ENCODE results near the gene IGSF3.

- TF ChIP-seq, protein P1, sequence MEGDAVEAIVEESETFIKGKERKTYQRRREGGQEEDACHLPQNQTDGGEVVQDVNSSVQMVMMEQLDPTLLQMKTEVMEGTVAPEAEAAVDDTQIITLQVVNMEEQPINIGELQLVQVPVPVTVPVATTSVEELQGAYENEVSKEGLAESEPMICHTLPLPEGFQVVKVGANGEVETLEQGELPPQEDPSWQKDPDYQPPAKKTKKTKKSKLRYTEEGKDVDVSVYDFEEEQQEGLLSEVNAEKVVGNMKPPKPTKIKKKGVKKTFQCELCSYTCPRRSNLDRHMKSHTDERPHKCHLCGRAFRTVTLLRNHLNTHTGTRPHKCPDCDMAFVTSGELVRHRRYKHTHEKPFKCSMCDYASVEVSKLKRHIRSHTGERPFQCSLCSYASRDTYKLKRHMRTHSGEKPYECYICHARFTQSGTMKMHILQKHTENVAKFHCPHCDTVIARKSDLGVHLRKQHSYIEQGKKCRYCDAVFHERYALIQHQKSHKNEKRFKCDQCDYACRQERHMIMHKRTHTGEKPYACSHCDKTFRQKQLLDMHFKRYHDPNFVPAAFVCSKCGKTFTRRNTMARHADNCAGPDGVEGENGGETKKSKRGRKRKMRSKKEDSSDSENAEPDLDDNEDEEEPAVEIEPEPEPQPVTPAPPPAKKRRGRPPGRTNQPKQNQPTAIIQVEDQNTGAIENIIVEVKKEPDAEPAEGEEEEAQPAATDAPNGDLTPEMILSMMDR (IDR thresholded peaks at IDR 0.05 in 2 of 3, conservative IDR thresholded peaks at IDR 0.05 in 1 of 3; ENCODE audit: control insufficient read depth in 2 of 3, extremely low read depth in 1 of 3, insufficient read depth in 1 of 3, low read depth in 3 of 3, low read length in 3 of 3) = no peak
- TF ChIP-seq PAX8 (IDR thresholded peaks at IDR 0.05) (no peak), TAF1 (IDR thresholded peaks at IDR 0.05; ENCODE audit: borderline replicate concordance, low read depth, low read length) (no peak), RCOR1 (conservative IDR thresholded peaks at IDR 0.05; ENCODE audit: low read depth, low read length) (no peak)
Observed at GRCh38 chr1:116678732-116679090, 11.2 kb upstream of the IGSF3 start.
